ENCODE data around the gene MOB2.
"Not testable (repeated sequence)": the region's sequence is repeated elsewhere in the genome, so short reads cannot be mapped to it uniquely, and the experiment has no call there.

MOB2 gene

DNA sequence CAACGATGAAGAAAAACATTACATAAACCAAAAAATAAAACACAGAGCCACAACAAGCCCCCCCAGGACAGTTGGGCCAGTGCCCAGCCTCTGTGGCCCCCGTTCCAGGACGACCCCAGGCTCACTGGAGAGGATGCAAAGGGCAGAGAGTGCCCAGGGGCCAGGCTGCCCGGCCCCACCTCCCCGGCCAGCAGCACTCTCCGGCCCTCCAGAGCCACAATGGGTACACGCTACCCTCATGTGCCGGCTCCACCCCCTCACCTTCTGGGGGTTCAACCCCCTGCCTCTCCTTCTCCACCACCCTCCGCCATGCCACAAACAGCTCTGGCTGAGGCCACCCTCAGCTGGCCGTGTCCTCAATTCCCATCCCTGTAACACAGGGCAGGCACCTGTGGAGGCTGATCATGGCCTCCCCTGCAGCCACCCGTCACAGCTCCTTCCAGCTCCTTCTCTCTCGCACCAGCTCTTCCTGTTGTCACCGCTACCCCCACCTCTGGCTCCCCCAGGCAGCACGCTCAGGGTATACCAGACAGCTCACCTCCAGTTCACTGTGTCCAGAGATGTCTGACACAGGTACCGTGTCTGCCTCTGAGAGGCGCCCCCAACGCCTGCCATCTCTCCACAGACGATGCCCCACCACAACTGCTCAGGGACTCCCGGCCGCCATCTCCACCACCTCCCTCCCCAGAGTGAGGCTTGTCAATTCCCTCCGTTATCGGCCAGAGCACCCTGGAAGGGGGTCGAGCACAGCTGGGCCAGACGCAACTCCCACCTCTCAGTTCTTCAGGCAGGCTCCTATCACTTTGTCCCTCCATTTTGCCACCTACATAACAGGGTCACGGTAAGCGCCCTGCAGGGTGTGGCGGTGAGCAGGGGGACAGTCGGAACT lies 30.8 kb upstream of the MOB2 start:
- no peak for DNase-seq

DNA sequence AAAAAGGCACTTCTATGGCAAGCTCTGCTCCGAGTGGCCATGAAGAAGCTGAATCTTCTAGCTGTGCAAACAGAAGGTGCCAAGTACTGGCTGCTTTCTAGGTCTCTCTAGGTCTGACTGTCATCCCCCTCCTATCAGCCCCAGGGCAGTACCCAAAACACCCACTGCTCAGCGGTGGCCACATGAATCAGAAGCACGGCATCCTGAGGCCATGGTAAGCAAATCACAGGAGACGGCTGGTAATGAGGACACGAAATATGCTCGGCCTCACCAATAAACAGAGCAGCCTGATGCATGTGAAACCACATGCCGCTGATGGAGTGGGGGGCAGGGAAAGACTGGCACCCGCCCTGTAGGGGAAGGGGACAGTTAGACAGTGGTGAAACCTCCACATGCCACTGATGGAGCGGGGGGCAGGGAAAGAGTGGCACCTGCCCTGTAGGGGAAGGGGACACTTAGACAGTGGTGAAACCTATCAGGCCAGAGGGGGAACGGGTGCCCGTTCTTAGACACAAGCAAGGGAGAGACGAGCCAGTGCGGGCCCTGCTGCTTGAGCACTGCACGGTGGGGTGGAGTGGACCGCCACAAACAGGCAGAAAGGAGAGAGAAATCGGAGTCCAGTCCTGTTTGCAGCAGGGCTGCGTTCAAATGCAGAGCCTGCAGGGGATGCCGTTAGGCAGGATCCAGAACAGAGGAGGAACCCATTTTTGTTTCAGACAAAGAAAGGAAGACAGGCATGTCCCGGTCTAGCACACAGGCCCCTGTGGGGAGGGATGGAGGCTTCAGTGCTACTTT lies 29.9 kb upstream of the MOB2 start:
- DNase-seq: no peak

DNA sequence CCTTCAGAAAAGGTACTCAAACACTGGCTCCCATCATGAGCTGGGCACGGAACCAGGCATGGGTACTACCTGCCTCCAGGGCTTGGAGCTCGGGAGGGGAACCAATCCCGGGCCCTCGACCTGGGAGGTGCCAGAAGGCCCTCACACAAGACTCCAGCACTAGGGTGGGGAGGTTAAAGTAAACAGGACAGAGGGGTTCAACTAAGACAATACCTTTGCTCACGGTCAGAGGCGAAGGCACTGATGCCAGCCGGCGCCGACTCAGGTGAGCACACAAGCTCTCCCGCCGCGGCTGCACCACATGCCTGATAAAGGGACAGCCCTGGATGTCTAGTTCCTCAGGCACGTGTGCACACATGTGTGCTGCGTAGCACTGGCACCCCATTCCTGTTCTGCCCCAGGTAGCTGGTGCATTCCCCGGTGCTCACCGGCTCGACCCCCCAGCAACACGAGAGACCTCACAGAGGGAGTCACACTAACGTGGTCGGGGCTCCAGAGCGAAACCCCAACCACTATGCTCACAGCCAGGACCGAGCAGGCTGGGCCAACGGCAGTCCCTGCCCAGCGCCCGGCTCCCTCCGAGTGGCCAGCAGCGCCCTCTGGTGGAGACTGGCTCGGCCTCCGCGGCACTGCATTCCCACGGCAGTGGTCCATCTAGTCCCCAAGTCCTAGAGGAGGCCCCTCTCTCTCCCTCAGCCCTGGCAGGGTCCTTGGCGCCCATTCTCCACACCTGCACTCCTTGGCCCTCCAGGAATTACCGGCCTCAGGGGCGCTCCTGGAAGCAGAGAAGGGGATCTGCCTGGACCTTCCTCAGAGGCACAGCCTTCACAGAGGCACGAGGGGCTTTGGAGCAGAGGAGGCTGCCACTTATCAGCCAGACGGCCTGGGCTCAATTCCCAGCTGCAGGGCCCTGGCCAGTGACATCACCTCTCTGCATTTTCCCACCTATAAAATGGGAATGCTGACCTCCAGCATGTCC lies 28.8 kb upstream of the MOB2 start:
- DNase-seq: peak; percentile 80

DNA sequence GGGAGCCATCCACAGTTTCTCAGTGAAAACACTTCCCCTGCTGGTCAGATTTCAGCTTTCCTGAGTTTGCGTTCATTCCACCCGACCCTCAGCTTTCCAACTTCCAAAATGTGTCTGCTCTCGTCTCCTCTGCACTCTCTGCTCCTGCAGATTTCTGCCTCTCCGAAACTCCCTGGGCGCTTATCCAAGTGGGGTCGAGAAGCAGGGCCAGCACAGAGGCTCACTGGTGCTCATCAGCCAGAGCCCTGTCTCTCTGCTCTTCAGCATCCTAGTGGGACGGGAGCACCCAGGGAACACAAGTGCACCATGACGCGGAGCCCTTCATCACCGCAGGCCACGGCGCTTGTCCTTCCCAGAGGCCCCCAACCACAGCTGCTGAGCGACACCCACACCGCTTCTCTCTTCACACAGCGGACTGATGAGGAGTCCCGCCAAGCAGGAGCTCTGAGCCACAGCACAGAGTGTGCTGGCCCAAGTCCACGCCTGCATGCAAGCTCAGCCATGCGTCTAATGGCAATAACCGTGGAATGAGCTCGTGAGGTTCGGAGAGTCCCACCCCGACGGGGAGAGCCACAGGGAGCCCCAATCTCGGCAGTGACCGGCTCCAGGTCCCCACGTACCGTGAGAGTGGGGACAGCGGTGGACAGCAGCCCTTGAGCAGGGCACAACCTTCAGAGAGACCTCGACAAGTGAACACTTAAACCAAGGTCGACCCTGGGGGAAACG lies 27.9 kb upstream of the MOB2 start:
- DNase-seq: no peak

DNA sequence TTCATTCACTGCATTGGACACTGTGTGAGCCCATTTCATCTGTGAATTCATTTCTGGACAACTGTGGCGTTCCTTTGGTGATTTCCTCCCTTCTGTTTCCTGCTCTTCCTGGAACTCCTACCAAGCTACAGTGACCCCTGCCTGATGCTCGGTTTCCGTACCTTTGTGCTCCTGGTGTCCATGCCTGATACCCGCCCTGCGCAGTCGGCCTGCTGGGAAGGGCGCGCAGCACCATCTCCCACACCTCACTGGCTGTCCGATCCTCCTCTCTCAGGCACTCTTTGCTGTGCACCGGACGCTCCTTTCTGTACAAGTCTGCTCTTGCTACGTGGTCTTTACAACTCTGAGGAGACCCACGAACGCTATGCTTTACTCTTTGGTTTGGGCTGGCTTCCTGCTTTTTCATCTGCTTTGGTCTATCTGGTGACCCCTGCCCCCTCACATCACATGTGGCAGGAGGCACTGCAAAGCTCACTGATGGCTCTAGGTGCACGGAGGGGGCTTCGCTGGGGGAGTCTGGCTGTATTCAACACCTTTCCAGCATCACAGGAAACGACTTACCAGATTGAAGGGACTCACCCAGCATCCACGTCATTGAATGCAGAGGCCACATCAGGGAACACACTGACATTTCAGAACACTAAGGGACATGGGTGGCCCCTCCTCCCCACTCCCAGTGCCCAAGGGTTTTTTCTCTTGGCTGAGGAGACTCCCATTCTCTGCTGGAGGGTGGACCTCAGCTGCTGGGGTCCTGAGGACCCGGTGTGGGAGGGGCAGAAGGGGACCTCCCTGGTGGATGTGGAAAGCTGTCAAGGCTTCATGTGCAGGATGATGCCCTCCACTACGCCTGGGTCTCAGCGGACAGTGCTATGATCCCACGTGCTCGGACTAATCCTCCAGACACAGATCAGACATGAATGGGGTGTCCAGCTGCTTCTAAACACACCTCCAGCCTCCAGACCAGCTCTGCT lies 27.0 kb upstream of the MOB2 start:
- no peak for DNase-seq

DNA sequence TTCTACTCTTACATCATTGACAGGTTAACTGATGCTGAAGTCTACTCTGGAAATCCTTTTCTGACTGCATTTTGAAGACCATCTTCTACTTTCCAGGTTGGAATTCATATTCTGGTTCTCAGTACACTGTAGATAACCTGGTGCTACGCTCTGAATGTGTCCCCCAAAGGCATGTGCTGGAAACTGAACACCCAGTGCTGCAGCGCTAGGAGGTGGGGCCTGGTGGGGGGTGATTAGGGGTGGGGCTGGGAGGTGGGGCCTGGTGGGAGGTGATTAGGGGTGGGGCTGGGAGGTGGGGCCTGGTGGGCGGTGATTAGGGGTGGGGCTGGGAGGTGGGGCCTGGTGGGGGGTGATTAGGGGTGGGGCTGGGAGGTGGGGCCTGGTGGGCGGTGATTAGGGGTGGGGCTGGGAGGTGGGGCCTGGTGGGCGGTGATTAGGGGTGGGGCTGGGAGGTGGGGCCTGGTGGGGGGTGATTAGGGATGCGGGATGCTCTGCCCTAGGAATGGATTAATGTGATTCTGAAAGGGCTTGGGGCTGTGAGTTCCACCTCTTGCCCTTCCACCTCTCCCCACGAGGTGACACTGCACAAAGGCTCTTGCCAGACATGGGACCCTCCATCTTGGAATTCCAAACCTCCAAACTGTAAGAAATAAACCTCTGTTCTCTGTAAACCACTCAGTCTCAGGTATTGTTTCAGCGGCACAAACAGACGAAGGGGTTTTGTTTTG lies 26.1 kb upstream of the MOB2 start:
- DNase-seq: peak; percentile 56

DNA sequence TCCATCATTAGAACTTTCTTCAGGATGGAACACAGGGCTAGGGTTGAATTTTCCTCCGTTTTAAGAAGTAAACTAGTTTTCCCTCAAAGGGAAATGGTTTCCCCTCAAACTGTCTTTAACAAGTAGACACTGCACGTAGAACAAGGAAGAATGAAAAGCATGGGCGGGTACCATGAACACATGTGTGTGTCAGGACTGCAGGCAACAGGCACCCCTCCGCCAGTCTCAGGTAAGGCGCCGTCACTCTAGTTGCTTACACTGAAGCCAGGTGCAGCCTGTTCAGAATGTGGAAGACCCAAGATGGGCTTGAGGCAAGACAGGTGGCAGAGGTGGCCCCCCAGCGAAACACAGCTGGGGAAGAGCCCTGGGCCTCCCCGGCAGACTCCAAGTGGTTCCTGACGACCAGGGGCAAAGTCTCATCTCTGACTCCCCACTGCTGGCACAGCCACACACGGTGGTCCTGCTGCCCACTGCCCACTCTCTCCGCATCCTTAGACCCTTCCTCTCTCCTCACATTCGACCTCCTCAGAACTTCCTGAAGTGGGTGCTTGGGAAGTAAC lies 25.4 kb upstream of the MOB2 start:
- DNase-seq: no peak

DNA sequence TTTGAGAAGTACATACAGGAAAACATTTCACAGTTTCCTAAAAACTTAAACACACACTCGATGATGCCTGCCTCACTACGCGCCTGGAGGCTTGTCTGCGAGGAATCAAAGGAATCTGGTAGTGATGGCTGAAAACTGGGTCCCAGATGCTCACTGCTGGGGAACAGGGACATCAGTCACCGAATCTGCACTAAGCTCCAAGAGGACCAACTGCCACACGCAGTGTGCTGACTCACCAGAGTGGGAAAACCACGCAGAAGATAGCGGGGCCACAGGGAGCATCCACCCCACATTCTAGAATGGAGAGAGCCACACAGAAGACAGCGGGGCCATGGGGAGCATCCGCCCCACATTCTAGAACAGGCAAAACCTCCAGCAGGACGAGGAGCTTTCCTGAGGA lies 24.3 kb upstream of the MOB2 start:
- no peak for DNase-seq

DNA sequence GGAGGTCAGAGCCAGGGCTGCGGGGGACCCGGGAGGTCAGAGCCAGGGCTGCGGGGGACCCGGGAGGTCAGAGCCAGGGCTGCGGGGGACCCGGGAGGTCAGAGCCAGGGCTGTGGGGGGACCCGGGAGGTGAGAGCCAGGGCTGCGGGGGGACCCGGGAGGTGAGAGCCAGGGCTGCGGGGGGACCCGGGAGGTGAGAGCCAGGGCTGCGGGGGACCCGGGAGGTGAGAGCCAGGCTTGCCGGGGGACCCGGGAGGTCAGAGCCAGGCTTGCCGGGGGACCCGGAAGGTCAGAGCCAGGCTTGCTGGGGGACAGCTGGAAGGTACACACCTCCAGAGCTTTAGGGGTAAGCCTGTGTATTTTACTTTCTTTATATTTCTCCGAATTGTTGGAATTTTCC lies 23.8 kb upstream of the MOB2 start:
- not testable (repeated sequence) for DNase-seq

DNA sequence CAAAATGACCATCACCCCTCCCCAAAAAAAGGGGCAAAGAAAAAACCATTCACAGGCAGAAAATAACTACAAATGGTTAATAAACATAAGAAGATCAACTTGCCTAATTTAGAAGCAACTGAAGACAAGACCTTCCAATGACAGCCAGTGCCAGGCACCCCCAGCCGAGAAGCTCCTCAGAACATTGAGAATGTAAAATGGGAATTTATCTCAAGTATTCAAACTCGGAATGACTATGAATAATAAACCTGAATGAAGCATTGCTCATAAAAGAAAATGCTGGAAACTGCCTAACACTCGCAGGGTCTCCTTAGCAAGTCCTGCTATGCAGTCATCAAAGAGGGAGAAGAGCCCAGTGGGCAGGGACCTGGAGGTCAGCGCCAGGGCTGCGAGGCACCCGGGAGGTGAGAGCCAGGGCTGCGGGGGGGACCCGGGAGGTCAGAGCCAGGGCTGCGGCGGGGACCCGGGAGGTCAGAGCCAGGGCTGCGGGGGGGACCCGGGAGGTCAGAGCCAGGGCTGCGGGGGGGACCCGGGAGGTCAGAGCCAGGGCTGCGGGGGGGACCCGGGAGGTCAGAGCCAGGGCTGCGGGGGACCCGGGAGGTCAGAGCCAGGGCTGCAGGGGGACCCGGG lies 23.2 kb upstream of the MOB2 start:
- DNase-seq: no peak

DNA sequence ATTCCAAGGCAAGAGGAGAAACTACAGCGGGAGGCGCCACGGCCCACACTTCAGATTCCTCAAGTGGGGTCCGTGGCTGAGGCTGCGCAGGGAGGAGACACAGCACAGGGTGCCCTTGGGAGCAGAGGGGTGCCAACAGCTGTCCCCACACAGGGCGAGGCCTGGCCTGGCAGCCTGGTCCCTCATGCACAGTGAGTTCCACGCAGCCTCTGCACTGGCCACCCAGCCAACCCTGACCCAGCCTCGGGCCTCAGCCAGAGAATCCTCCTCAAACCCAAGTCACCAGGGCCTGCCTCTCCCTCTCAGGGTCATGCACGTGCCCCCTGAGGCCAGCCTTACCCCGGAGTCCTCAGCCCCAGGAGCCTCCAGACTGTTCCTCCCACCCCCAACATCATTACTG lies 22.4 kb upstream of the MOB2 start:
- no peak for DNase-seq

DNA sequence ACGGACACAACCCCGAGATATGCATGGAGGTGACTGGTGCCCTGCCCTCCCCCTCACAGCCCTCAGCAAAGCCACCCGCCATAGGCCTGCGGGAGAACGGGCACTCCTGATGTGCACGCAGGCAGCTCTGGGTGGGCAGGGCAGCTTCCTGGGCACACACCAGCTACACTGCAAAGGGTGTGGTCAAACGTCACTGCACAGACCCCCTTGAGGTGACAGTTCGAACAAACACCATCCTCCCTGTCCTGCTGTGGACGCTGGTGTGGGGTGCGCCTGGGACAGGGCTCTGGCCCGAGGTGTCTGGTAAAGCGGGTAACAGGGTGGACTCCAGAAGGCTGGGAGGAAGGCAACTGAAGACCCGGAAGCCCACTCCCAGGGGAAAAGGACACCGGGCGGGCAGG lies 21.9 kb upstream of the MOB2 start:
- DNase-seq: no peak

DNA sequence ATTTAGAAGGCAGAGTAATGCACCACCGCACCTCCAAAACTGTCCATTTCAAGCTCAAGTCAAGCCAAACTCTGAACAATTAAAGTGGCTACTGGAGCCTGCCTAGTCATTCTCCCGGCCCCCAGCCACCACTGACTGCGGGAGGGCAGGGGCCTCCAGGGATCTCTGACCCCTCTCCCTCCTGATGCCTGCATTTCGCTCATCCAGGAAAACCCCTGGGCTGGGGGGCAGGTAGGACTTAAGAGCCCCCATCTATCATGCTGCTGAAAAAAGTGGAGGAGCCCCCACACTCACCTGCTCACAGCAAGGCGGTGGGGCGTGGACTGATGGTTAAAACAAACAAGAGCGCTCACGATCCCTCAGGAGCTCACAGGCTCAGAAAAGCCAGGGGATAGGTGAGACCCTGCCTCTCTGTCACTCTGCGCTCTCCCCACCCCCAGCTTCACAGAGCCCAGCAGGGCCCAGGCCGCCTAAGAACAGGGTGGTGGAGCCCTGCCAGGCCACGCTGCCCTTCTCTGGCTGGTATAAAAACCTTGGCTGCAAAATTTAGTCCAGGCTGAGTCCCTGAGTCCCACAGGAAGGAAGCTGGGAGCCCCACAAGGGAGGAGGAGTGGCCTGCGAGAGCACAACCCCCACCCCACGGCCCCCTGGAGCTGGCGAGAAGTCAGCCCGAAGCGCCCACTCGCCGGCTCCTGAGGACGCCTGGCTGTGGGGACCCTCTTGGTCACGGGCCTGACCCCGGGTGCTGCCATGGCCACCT lies 21.0 kb upstream of the MOB2 start:
- DNase-seq: no peak

DNA sequence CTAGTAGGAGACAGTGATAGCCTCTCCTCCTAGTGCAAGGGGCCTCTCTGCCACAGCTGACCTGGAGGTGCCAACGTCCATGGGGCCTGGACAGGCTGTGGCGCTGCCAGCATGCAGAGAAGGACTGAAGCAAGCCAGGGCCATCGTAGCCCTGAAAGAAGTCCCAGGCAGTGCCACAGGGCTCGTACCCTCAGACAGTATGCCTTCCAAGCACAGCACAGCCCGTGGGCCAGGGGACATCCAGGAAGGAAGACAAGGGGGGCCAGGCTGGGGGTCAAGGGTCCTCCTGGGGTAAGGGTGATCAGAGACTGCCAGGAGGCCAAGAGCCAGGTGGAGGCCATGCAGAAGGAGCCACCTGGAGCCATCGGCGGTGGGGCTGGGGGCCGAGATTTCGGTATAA lies 20.4 kb upstream of the MOB2 start:
- DNase-seq: no peak

DNA sequence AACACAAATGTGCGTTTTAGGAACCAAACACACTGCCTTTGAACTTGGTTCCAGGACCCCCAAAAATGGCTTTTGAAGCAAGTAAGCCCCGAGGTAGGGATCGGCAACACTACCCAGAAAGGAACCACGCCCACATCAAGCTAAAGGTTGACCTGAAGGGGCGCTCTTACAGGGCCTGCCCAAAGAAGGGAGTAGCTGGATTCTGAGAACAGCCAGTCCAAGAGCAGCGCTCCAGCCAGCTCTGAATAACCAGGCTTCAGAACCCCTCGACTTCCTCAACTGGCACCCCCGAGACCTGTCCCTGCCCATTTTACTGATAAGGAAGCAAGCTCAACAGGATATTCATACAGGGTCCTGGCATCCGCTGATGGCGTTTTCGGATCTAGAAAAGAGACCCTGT lies 18.9 kb upstream of the MOB2 start:
- no peak for DNase-seq

DNA sequence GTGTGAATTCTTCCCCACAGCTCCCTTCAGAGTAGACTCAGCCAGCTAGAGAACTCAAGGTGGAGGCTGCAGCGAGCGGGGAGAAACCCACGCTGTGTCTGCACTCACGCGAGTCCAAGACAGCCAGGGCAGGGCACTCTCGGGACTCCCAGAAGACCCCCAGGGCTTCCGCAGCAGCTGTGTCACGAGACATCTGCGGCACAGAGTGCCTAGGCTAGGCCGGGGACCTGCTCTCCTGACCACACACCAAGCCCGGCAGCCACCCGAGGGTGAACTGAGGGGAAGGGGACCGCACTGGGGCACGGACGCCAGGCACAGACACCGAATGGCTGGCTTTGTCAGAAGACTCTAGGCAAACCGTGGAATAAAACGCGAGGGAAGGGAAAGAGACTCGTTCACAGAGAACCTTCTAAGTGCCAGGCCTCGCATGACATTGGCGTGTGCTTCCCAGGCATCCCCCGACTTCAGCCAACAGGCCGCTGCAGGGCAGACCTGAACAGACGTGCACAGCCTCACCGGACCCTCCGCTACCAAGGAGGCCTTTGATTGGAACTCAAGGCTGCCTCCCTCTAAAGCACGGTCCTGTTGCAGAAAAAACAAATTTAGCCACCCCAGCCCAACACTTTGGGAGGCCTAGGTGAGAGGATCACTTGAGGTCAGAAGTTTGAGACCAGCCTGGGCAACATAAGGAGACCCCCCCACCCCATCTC lies 18.2 kb upstream of the MOB2 start:
- DNase-seq: no peak

DNA sequence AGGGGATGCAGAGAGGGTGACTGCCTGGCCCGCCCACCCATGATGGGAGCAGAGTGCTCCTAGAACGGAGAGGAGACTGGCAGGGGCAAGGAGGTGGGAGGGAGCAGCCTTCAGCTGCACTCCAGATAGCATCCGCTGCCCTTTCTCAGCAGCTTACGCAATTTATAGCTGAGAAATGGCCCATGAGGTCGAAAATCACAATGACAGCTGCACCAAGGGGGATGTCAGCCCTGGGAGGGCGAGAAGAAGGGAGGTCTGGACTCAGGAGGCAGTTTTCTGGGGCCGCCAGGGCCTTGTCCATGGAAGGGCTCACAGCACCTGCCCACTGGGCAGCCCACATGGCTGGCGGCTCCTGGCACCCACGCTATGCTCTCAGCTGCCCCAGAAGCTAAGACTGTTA lies 17.6 kb upstream of the MOB2 start:
- no peak for DNase-seq

DNA sequence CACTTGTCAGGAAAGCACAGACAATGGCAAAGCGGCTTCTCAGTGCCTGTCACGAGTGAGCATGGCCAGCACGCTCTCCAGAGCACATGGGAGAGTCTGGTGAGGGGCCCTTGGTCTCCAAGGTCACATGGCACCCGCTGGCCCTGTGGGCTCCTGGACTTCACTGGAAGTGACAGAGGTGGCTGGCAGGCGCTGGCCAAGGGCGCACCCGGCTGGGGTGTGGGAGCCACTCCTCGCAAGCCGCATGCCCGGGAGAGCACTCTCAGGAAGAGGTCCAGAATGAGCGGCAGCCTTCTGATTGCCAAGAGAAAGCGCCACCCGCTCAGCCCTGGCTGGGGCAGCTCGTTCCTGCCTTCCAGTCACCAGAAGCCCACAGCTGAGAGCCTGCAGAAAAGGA lies 17.1 kb upstream of the MOB2 start:
- no peak for DNase-seq
